WTC11 (cell line): ENCODE data around the gene PARD3B. TPM values are rescaled to one million over a fixed set of nuclear protein-coding genes. Genes with fewer than 3 reads are reported as not detected.

ENCODE experiments used
- ATAC-seq: fragments of 200-7000 bp; cut with Tn5 transposase; 2 replicates; pipeline ENCODE4 v1.10.0; 2021; ENCODE audit warnings: mild to moderate bottlenecking, moderate library complexity
- CTCF ChIA-PET: fragments of 300-600 bp; sonication (Branson Sonifier 250); formaldehyde crosslinking; loops from one replicate; lab custom pipeline; 2021; ENCODE audit warnings: antibody characterized with exemption; lab: Charles Lee
- POLR2A ChIA-PET: fragments of 350-600 bp; sonication (Branson Sonifier 250); formaldehyde crosslinking; loops from one replicate; lab custom pipeline; 2021; ENCODE audit warnings: antibody characterized with exemption; lab: Charles Lee
- DNase-seq: peaks from one replicate; pipeline ENCODE4 v3.0.0; 2021; ENCODE audit warnings: low spot score
- H3K27ac Mint-ChIP-seq: 2 replicates; pipeline ENCODE4 v1.8.0; 2021; ENCODE audit warnings: mixed read lengths
- H3K27me3 Mint-ChIP-seq: 2 replicates; pipeline ENCODE4 v1.8.0; 2021; ENCODE audit warnings: low read depth, mild to moderate bottlenecking, moderate library complexity, mixed read lengths
- H3K36me3 Mint-ChIP-seq: 2 replicates; pipeline ENCODE4 v1.8.0; 2021; ENCODE audit warnings: mixed read lengths
- H3K4me1 Mint-ChIP-seq: 2 replicates; pipeline ENCODE4 v1.8.0; 2022; ENCODE audit warnings: mixed read lengths
- H3K4me3 Mint-ChIP-seq: 2 replicates; pipeline ENCODE4 v1.8.0; 2021; ENCODE audit warnings: mild to moderate bottlenecking, moderate library complexity, mixed read lengths
- H3K9me3 Mint-ChIP-seq: 2 replicates; pipeline ENCODE4 v1.8.0; 2021; ENCODE audit warnings: mixed read lengths
- CREM ChIP-seq: sonication (generic); formaldehyde crosslinking; IDR thresholded peaks from 2 replicates; pipeline ENCODE4 v1.8.1; 2022; ENCODE audit warnings: mild to moderate bottlenecking, missing genetic modification reagents, moderate library complexity
- FOXJ3 ChIP-seq: sonication (generic); formaldehyde crosslinking; IDR thresholded peaks from 2 replicates; pipeline ENCODE4 v1.9.0; 2021; ENCODE audit warnings: missing genetic modification reagents, mild to moderate bottlenecking, borderline replicate concordance
- FOXK1 ChIP-seq: sonication (generic); formaldehyde crosslinking; IDR thresholded peaks from 2 replicates; pipeline ENCODE4 v1.8.0; 2022; ENCODE audit warnings: mild to moderate bottlenecking, moderate library complexity, missing genetic modification reagents
- FOXP1 ChIP-seq: sonication (generic); formaldehyde crosslinking; IDR thresholded peaks from 2 replicates; pipeline ENCODE4 v1.8.0; 2022; ENCODE audit warnings: missing genetic modification reagents, mild to moderate bottlenecking, moderate library complexity, borderline replicate concordance
- GTF2I ChIP-seq: fragments of 250-450 bp; sonication (Bioruptor Pico); conservative IDR thresholded peaks from 2 replicates; pipeline ENCODE4 v1.4.0; 2021; ENCODE audit warnings: mild to moderate bottlenecking
- JUN ChIP-seq: sonication (generic); formaldehyde crosslinking; IDR thresholded peaks from 2 replicates; pipeline ENCODE4 v1.8.0; 2023; ENCODE audit warnings: mild to moderate bottlenecking, missing genetic modification reagents
- KAT7 ChIP-seq: sonication (generic); formaldehyde crosslinking; IDR thresholded peaks from 2 replicates; pipeline ENCODE4 v1.8.1; 2023; ENCODE audit warnings: missing genetic modification reagents, mild to moderate bottlenecking, borderline replicate concordance
- MYBL2 ChIP-seq: sonication (generic); formaldehyde crosslinking; IDR thresholded peaks from 2 replicates; pipeline ENCODE4 v1.8.1; 2023; ENCODE audit warnings: mild to moderate bottlenecking, moderate library complexity, missing genetic modification reagents
- NR1H2 ChIP-seq: sonication (generic); formaldehyde crosslinking; IDR thresholded peaks from 2 replicates; pipeline ENCODE4 v1.9.0; 2021; ENCODE audit warnings: mild to moderate bottlenecking, moderate library complexity, missing genetic modification reagents
- NR2C2 ChIP-seq: sonication (generic); formaldehyde crosslinking; IDR thresholded peaks from 2 replicates; pipeline ENCODE4 v1.8.0; 2022; ENCODE audit warnings: mild to moderate bottlenecking, missing genetic modification reagents
- NR3C1 ChIP-seq: sonication (generic); formaldehyde crosslinking; conservative IDR thresholded peaks from 2 replicates; pipeline ENCODE4 v1.8.1; 2023; ENCODE audit warnings: low read depth, mild to moderate bottlenecking, missing genetic modification reagents
- RELA ChIP-seq: sonication (generic); formaldehyde crosslinking; IDR thresholded peaks from 2 replicates; pipeline ENCODE4 v1.8.1; 2022; ENCODE audit warnings: missing genetic modification reagents, mild to moderate bottlenecking, borderline replicate concordance
- SMAD4 ChIP-seq: sonication (generic); formaldehyde crosslinking; IDR thresholded peaks from 2 replicates; pipeline ENCODE4 v1.8.0; 2022; ENCODE audit warnings: mild to moderate bottlenecking, missing genetic modification reagents
- SOX15 ChIP-seq: fragments of 250-450 bp; sonication (Bioruptor Pico); IDR thresholded peaks from 2 replicates; pipeline ENCODE4 v1.9.0; 2021; ENCODE audit warnings: mild to moderate bottlenecking
- SP1 ChIP-seq: sonication (generic); formaldehyde crosslinking; conservative IDR thresholded peaks from 2 replicates; pipeline ENCODE4 v1.8.1; 2022; ENCODE audit warnings: missing genetic modification reagents
- ZBTB21 ChIP-seq: sonication (generic); formaldehyde crosslinking; IDR thresholded peaks from 2 replicates; pipeline ENCODE4 v1.8.1; 2023; ENCODE audit warnings: mild to moderate bottlenecking, missing genetic modification reagents, borderline replicate concordance
- total RNA-seq: library from RNA; stranded (reverse); gene quantifications from 3 replicates; pipeline ENCODE4 v1.2.3, GENCODE V29; 2021
- TF ChIP-seq, protein P1 (sequence below): sonication (generic); formaldehyde crosslinking; IDR thresholded peaks from 2 replicates; pipeline ENCODE4 v1.8.1; 2022; ENCODE audit warnings: missing genetic modification reagents, borderline replicate concordance
- TF ChIP-seq, protein P2 (sequence below): sonication (generic); formaldehyde crosslinking; IDR thresholded peaks from 2 replicates; pipeline ENCODE4 v1.8.1; 2022; ENCODE audit warnings: low read depth, mild to moderate bottlenecking, moderate library complexity, missing genetic modification reagents, borderline replicate concordance
- TF ChIP-seq, protein P3 (sequence below): fragments of 200-600 bp; IDR thresholded peaks from 2 replicates; pipeline ENCODE4 v1.8.0; 2022; ENCODE audit warnings: antibody characterized with exemption
- TF ChIP-seq, protein P4 (sequence below): sonication (generic); formaldehyde crosslinking; IDR thresholded peaks from 2 replicates; pipeline ENCODE4 v1.8.1; 2023; ENCODE audit warnings: mild to moderate bottlenecking, missing genetic modification reagents, borderline replicate concordance
- TF ChIP-seq, protein P5 (sequence below): fragments of 250-450 bp; sonication (Bioruptor Pico); IDR thresholded peaks from 2 replicates; pipeline ENCODE4 v1.9.0; 2021; ENCODE audit warnings: mild to moderate bottlenecking

Gene PARD3B
- total RNA-seq, 1 experiment from 2014 or later, result 5.6 TPM

DNA sequence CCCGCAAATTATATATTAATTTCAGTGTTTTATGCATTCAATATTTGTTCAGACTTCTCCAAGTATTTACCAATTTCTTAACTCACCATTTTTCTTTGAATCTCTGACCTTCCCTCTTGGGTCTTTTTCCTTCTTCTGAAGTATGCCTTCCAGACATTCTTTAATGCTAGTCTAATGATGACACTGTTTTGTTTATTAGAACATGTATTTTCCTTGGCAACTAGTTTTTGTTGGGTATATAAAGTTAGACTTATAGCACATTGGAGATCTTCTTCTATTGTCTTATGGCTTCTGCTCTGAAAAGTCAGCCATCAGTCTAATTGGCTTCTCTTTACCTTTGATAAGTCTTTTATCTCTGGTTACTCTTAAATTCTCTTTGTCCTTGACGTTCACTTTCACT lies 713.8 kb downstream of the PARD3B start:
- Mint-ChIP-seq H3K4me1 (peaks cover 16% of the 10 kb centered on the region), H3K27me3 (no peaks in the 10 kb centered on the region), H3K4me3 (no peak overlapping the region), H3K9me3 (peaks cover 6% of the 10 kb centered on the region), H3K36me3 (peaks cover 4% of the 10 kb centered on the region; the same call in 1 of the 2 replicates), H3K27ac (no peak overlapping the region)
- ATAC-seq, result no peak
- ChIA-PET POLR2A (no interaction called here), CTCF (no interaction called here)
- TF ChIP-seq KAT7 (CRISPR knock-in tag) (no peak), NR1H2 (CRISPR knock-in tag) (no peak)
- no peak for DNase-seq

DNA sequence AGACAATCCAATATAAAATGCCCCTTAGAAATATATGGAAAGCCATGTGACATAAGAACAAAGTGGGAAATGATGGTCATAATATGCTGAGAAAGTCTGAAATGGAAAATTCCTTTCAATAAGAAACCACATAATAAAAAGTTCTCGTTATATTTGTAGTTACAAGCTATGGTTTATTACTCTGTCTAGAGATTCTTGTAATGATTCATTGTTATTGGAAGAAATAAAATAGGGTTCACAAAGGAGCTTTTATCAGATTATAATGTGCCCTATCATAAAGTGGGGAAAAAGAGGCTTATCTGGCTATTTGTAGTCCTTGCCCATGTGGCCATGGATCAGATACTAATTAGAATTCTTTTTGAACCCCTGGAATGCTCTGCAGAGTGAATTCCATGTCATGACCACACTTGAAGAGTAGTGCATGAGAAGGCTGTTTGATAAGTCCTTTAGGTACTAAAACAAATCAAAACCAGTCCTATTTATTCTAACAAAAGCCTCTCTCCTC lies 716.3 kb downstream of the PARD3B start:
- H3K4me3 Mint-ChIP-seq, result no peak overlapping the region
- no peak for DNase-seq

DNA sequence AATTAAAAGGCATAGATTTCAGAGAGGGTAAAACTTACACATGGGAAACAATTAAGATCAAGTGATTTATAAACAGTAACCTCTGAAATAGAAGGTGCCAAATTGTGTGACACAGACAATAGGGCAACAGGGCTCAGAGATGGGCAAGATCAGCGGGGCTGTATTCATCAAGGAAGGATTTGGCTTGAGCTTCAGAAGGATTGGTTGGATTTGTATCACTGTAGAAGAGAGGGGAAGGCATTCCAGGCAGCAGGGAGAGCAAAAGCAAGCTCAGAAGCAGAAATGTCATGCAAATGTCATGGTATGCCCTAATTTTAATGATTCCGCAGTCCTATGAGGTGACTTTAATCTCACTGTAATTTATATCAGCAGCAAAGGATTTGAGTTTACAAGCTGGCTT lies 722.0 kb downstream of the PARD3B start:
- POLR2A ChIA-PET, result no interaction called here
- no peaks in the 10 kb centered on the region for H3K27me3 Mint-ChIP-seq
- H3K36me3 Mint-ChIP-seq, result no peaks in the 10 kb centered on the region
- no peak overlapping the region for H3K4me3 Mint-ChIP-seq
- TF ChIP-seq CREM (CRISPR knock-in tag), result 0 out of 2 replicates have a peak, but pooled peaks have one; percentile 30
- no peak for TF ChIP-seq FOXP1 (CRISPR knock-in tag)
- TF ChIP-seq, all 79 proteins: peak for 1
- CTCF ChIA-PET, result interaction anchor here (0.7 to 1.2 kb wide), 2 partner anchors 9 to 381 kb away, joined by 3 to 4 read pairs; no protein-coding TSS in a partner anchor
- no peak for DNase-seq
- ATAC-seq, result peak; percentile 82
- Mint-ChIP-seq H3K27ac (peak overlapping the region; percentile 70), H3K9me3 (no peaks in the 10 kb centered on the region), H3K4me1 (peaks cover 54% of the 10 kb centered on the region)

More for the DNA sequence above, 716.3 kb downstream of the PARD3B start:
- POLR2A ChIA-PET, result no interaction called here
- CTCF ChIA-PET, result no interaction called here
- H3K4me1 Mint-ChIP-seq, result peaks cover 27% of the 10 kb centered on the region
- no peak for TF ChIP-seq SOX15 (CRISPR knock-in tag)
- TF ChIP-seq JUN, result no peak
- TF ChIP-seq FOXJ3 (CRISPR knock-in tag), result no peak
- no peak for TF ChIP-seq SMAD4 (CRISPR knock-in tag)
- no peak for TF ChIP-seq RELA
- TF ChIP-seq, protein P1, sequence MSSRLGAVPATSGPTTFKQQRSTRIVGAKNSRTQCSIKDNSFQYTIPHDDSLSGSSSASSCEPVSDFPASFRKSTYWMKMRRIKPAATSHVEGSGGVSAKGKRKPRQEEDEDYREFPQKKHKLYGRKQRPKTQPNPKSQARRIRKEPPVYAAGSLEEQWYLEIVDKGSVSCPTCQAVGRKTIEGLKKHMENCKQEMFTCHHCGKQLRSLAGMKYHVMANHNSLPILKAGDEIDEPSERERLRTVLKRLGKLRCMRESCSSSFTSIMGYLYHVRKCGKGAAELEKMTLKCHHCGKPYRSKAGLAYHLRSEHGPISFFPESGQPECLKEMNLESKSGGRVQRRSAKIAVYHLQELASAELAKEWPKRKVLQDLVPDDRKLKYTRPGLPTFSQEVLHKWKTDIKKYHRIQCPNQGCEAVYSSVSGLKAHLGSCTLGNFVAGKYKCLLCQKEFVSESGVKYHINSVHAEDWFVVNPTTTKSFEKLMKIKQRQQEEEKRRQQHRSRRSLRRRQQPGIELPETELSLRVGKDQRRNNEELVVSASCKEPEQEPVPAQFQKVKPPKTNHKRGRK (CRISPR knock-in tag), result no peak
- TF ChIP-seq SP1 (CRISPR knock-in tag), result no peak
- TF ChIP-seq, protein P2, sequence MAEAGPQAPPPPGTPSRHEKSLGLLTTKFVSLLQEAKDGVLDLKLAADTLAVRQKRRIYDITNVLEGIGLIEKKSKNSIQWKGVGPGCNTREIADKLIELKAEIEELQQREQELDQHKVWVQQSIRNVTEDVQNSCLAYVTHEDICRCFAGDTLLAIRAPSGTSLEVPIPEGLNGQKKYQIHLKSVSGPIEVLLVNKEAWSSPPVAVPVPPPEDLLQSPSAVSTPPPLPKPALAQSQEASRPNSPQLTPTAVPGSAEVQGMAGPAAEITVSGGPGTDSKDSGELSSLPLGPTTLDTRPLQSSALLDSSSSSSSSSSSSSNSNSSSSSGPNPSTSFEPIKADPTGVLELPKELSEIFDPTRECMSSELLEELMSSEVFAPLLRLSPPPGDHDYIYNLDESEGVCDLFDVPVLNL (CRISPR knock-in tag), result no peak
- TF ChIP-seq, protein P3, sequence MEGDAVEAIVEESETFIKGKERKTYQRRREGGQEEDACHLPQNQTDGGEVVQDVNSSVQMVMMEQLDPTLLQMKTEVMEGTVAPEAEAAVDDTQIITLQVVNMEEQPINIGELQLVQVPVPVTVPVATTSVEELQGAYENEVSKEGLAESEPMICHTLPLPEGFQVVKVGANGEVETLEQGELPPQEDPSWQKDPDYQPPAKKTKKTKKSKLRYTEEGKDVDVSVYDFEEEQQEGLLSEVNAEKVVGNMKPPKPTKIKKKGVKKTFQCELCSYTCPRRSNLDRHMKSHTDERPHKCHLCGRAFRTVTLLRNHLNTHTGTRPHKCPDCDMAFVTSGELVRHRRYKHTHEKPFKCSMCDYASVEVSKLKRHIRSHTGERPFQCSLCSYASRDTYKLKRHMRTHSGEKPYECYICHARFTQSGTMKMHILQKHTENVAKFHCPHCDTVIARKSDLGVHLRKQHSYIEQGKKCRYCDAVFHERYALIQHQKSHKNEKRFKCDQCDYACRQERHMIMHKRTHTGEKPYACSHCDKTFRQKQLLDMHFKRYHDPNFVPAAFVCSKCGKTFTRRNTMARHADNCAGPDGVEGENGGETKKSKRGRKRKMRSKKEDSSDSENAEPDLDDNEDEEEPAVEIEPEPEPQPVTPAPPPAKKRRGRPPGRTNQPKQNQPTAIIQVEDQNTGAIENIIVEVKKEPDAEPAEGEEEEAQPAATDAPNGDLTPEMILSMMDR, result no peak
- no peak for TF ChIP-seq FOXK1 (CRISPR knock-in tag)
- H3K27me3 Mint-ChIP-seq, result no peaks in the 10 kb centered on the region
- no peaks in the 10 kb centered on the region for H3K36me3 Mint-ChIP-seq
- H3K27ac Mint-ChIP-seq, result no peak overlapping the region
- no peaks in the 10 kb centered on the region for H3K9me3 Mint-ChIP-seq
- ATAC-seq, result no peak

DNA sequence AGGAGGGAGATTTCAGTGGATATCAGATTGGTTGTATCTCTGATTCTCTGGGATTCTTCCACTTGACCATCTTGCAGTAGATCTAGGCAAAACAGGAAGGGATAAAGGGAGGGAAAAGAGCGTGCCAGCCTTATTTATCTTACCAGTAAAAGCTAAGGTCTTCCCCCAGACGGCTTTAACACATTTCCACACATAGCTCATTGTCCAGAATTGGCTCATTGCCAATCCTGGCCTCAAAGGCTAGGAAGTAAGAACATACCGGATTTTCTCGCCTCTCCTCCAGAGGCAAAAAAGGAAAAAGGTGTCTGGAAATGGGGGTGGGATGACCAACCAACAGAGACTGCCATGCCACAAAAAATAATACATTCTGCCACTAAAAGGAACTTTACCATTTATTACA lies 725.4 kb downstream of the PARD3B start:
- DNase-seq, result no peak
- H3K9me3 Mint-ChIP-seq, result no peaks in the 10 kb centered on the region
- H3K27ac Mint-ChIP-seq, result no peak overlapping the region; the same call in 1 of the 2 replicates
- peaks cover 66% of the 10 kb centered on the region for H3K4me1 Mint-ChIP-seq
- ChIA-PET CTCF (no interaction called here), POLR2A (no interaction called here)
- no peaks in the 10 kb centered on the region for H3K27me3 Mint-ChIP-seq
- H3K4me3 Mint-ChIP-seq, result no peak overlapping the region
- no peak for ATAC-seq
- no peaks in the 10 kb centered on the region for H3K36me3 Mint-ChIP-seq
- TF ChIP-seq SOX15 (CRISPR knock-in tag), result no peak
- no peak for TF ChIP-seq ZBTB21 (CRISPR knock-in tag)
- TF ChIP-seq, protein P4, sequence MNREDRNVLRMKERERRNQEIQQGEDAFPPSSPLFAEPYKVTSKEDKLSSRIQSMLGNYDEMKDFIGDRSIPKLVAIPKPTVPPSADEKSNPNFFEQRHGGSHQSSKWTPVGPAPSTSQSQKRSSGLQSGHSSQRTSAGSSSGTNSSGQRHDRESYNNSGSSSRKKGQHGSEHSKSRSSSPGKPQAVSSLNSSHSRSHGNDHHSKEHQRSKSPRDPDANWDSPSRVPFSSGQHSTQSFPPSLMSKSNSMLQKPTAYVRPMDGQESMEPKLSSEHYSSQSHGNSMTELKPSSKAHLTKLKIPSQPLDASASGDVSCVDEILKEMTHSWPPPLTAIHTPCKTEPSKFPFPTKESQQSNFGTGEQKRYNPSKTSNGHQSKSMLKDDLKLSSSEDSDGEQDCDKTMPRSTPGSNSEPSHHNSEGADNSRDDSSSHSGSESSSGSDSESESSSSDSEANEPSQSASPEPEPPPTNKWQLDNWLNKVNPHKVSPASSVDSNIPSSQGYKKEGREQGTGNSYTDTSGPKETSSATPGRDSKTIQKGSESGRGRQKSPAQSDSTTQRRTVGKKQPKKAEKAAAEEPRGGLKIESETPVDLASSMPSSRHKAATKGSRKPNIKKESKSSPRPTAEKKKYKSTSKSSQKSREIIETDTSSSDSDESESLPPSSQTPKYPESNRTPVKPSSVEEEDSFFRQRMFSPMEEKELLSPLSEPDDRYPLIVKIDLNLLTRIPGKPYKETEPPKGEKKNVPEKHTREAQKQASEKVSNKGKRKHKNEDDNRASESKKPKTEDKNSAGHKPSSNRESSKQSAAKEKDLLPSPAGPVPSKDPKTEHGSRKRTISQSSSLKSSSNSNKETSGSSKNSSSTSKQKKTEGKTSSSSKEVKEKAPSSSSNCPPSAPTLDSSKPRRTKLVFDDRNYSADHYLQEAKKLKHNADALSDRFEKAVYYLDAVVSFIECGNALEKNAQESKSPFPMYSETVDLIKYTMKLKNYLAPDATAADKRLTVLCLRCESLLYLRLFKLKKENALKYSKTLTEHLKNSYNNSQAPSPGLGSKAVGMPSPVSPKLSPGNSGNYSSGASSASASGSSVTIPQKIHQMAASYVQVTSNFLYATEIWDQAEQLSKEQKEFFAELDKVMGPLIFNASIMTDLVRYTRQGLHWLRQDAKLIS (CRISPR knock-in tag), result no peak
- no peak for TF ChIP-seq NR2C2
- no peak for TF ChIP-seq KAT7 (CRISPR knock-in tag)
- no peak for TF ChIP-seq NR3C1 (CRISPR knock-in tag)
- no peak for TF ChIP-seq MYBL2 (CRISPR knock-in tag)
- no peak for TF ChIP-seq GTF2I (CRISPR knock-in tag)
- TF ChIP-seq, protein P5, sequence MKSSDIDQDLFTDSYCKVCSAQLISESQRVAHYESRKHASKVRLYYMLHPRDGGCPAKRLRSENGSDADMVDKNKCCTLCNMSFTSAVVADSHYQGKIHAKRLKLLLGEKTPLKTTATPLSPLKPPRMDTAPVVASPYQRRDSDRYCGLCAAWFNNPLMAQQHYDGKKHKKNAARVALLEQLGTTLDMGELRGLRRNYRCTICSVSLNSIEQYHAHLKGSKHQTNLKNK, result no peak
